Measurements from ENCODE around the gene BAHCC1. TPM values are rescaled to one million over a fixed set of nuclear protein-coding genes. Genes with fewer than 3 reads are reported as not detected.
A peak's percentile ranks its signal among the peaks of the same experiment; 100 is the strongest.

Gene BAHCC1
- total RNA-seq, 3 donors from 2014 or later = 7.4 to 17.0 (median 11.7) TPM

GRCh38 chr17:81403671-81404534, 8.6 kb downstream of the BAHCC1 start:
- no peak for DNase-seq (ENCODE audit: low spot score in 2 of 2)
- H3K4me1 ChIP-seq = peaks cover 6 to 9% of the 10 kb centered on the region in 2 donors
- TF ChIP-seq POLR2A (IDR thresholded peaks at IDR 0.05) = no peak
- peak in 1 of 3 donors; percentile 33 for TF ChIP-seq POLR2AphosphoS5 (IDR thresholded peaks at IDR 0.05)
- no peak for TF ChIP-seq CTCF (IDR thresholded peaks at IDR 0.05)
- intact Hi-C loops (cut with DNase I; ENCODE audit: low total_unique reads) = no loop called here
- peak overlapping the region in 2 of 3 donors; percentile 28 to 32 for H3K4me3 ChIP-seq
- H3K27ac ChIP-seq = peak overlapping the region; percentile 31 to 73
- no peaks in the 10 kb centered on the region for H3K9me3 ChIP-seq
- H3K27me3 ChIP-seq = no peaks in the 10 kb centered on the region
- no peaks in the 10 kb centered on the region for H3K36me3 ChIP-seq

- no peak for DNase-seq (ENCODE audit: low spot score in 2 of 2)
- H3K36me3 ChIP-seq = no peaks in the 10 kb centered on the region
- H3K27me3 ChIP-seq = no peaks in the 10 kb centered on the region
- intact Hi-C loops (cut with DNase I; ENCODE audit: low total_unique reads) = no loop called here
- H3K9me3 ChIP-seq = no peaks in the 10 kb centered on the region
- H3K4me1 ChIP-seq = peaks cover 6 to 9% of the 10 kb centered on the region in 2 donors
- TF ChIP-seq CTCF (IDR thresholded peaks at IDR 0.05) (no peak), POLR2A (IDR thresholded peaks at IDR 0.05) (no peak), POLR2AphosphoS5 (IDR thresholded peaks at IDR 0.05) (no peak)
- peak overlapping the region; percentile 29 to 73 for H3K27ac ChIP-seq
- no peak overlapping the region for H3K4me3 ChIP-seq
These were observed 9.4 kb downstream of the BAHCC1 start for GRCh38 chr17:81404558-81405165.

- Histone ChIP-seq H3K4me3 (peak overlapping the region in 1 of 3 donors; percentile 16), H3K9me3 (no peaks in the 10 kb centered on the region), H3K27ac (peak overlapping the region in 1 of 2 donors; percentile 73), H3K27me3 (no peaks in the 10 kb centered on the region), H3K36me3 (no peaks in the 10 kb centered on the region), H3K4me1 (peaks cover 6 to 9% of the 10 kb centered on the region in 2 donors)
- intact Hi-C loops (cut with DNase I; ENCODE audit: low total_unique reads) = no loop called here
- peak in 2 of 3 donors; percentile 71 to 87 for TF ChIP-seq POLR2AphosphoS5 (IDR thresholded peaks at IDR 0.05)
- TF ChIP-seq POLR2A (IDR thresholded peaks at IDR 0.05) = no peak
- DNase-seq (ENCODE audit: low spot score in 2 of 2) = no peak
These were observed 10.2 kb downstream of the BAHCC1 start for GRCh38 chr17:81405411-81405872.

GRCh38 chr17:81406117-81406953, 11.1 kb downstream of the BAHCC1 start:
- no peak overlapping the region for H3K4me3 ChIP-seq
- peaks cover 4 to 8% of the 10 kb centered on the region in 2 donors for H3K4me1 ChIP-seq
- DNase-seq (ENCODE audit: low spot score in 2 of 2) = no peak
- TF ChIP-seq CTCF (IDR thresholded peaks at IDR 0.05) (no peak), POLR2A (IDR thresholded peaks at IDR 0.05) (no peak), POLR2AphosphoS5 (IDR thresholded peaks at IDR 0.05) (no peak)
- no peaks in the 10 kb centered on the region for H3K27me3 ChIP-seq
- no peaks in the 10 kb centered on the region for H3K9me3 ChIP-seq
- intact Hi-C loops (cut with DNase I; ENCODE audit: low total_unique reads) = no loop called here
- H3K36me3 ChIP-seq = no peaks in the 10 kb centered on the region
- H3K27ac ChIP-seq = peak overlapping the region in 1 of 2 donors; percentile 73

- Histone ChIP-seq H3K27me3 (no peaks in the 10 kb centered on the region), H3K27ac (peak overlapping the region in 1 of 2 donors; percentile 23), H3K9me3 (no peaks in the 10 kb centered on the region), H3K4me3 (no peak overlapping the region), H3K4me1 (peaks cover 0 to 8% of the 10 kb centered on the region in 2 donors), H3K36me3 (no peaks in the 10 kb centered on the region)
- intact Hi-C loops (cut with DNase I; ENCODE audit: low total_unique reads) = no loop called here
- TF ChIP-seq POLR2AphosphoS5 (IDR thresholded peaks at IDR 0.05) (no peak), CTCF (IDR thresholded peaks at IDR 0.05) (no peak), POLR2A (IDR thresholded peaks at IDR 0.05) (no peak)
- no peak for DNase-seq (ENCODE audit: low spot score in 2 of 2)
These were observed 12.8 kb downstream of the BAHCC1 start for GRCh38 chr17:81408049-81408448.
